Astrocyte (in vitro differentiated cells and primary cell): ENCODE results near the gene SLC35B3.

Experiments
- CTCF ChIP-seq: IDR thresholded peaks from 2 replicates; pipeline ENCODE4 v1.5.1; 2011; ENCODE audit warnings: low read depth, mild to moderate bottlenecking, inconsistent platforms, low read length, moderate library complexity; ENCODE audit not compliant: insufficient read depth
- EZH2 ChIP-seq: IDR thresholded peaks from 2 replicates; pipeline ENCODE4 v1.6.1; 2012; ENCODE audit warnings: mild to moderate bottlenecking, low read length, inconsistent platforms; ENCODE audit not compliant: insufficient read depth

DNA sequence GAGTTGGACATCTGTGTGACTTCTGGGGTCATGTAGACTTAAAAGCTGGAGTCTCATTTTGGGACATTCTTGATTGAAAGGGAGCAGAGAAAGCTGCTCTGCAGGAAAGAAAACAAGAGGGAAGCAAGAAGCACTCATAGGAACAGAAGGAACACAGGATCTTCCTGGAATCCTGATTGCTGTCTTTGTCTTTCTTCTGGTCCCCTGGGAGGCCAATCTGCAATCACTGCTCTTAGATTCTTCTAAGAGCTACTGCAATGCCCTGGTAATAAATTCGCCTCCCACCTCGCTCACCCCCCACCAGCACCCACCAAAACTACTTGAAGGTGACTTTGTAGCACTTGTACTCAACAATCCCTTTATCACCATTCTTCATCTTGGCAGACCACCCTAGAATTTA, 51.8 kb downstream of the SLC35B3 start:
- TF ChIP-seq CTCF (no peak), EZH2 (no peak)
